HL-60 (cell line): ENCODE measurements around the gene PLA2G4D.

Source experiments
- DNase-seq, 2 experiments: peaks; one replicate each; pipeline ENCODE4 v3.0.0-alpha.2; 2010 to 2020; ENCODE audit warnings: low read depth in 1 of 2, low spot score in 1 of 2
- H3K27ac ChIP-seq: fragments of 250-450 bp; sonication (Bioruptor Pico); replicated peaks from 2 replicates; pipeline ENCODE4 v1.5.1; 2020; ENCODE audit warnings: mild to moderate bottlenecking, moderate library complexity
- H3K27me3 ChIP-seq: fragments of 250-450 bp; sonication (Bioruptor Pico); 2 replicates; pipeline ENCODE4 v1.5.1; 2021; ENCODE audit warnings: mild to moderate bottlenecking, moderate library complexity; ENCODE audit not compliant: insufficient read depth, poor library complexity, severe bottlenecking
- H3K4me3 ChIP-seq: replicated peaks from 2 replicates; pipeline ENCODE4 v1.5.1; 2011; ENCODE audit warnings: mild to moderate bottlenecking, control low read depth, low read length; ENCODE audit not compliant: insufficient read depth
- CTCF ChIP-seq: IDR thresholded peaks from one replicate; pipeline ENCODE4 v1.5.1; 2011; ENCODE audit warnings: low read length, control low read depth, inconsistent platforms; ENCODE audit not compliant: insufficient read depth
- GABPA ChIP-seq: IDR thresholded peaks from 2 replicates; pipeline ENCODE4 v1.6.1; 2012; ENCODE audit warnings: low read depth
- POLR2AphosphoS5 ChIP-seq: IDR thresholded peaks from 2 replicates; pipeline ENCODE4 v1.6.1; 2012; ENCODE audit warnings: low read depth
- SPI1 ChIP-seq: IDR thresholded peaks from 2 replicates; pipeline ENCODE4 v1.6.1; 2012; ENCODE audit warnings: low read depth, mild to moderate bottlenecking, borderline replicate concordance
- TF ChIP-seq, protein P1 (sequence below): IDR thresholded peaks from 2 replicates; pipeline ENCODE4 v1.6.1; 2012; ENCODE audit warnings: low read depth; ENCODE audit not compliant: insufficient replicate concordance

The PLA2G4D gene

GRCh38 chr15:42133356-42133755 is 39.0 kb upstream of the PLA2G4D start:
- no peak for TF ChIP-seq CTCF
- no peaks in the 10 kb centered on the region for H3K27me3 ChIP-seq
- DNase-seq: no peak
- no peak overlapping the region for H3K4me3 ChIP-seq
- no peak overlapping the region for H3K27ac ChIP-seq

- no peak overlapping the region for H3K27ac ChIP-seq
- no peak for TF ChIP-seq POLR2AphosphoS5
- no peak for TF ChIP-seq SPI1
- TF ChIP-seq GABPA: no peak
- TF ChIP-seq, protein P1, sequence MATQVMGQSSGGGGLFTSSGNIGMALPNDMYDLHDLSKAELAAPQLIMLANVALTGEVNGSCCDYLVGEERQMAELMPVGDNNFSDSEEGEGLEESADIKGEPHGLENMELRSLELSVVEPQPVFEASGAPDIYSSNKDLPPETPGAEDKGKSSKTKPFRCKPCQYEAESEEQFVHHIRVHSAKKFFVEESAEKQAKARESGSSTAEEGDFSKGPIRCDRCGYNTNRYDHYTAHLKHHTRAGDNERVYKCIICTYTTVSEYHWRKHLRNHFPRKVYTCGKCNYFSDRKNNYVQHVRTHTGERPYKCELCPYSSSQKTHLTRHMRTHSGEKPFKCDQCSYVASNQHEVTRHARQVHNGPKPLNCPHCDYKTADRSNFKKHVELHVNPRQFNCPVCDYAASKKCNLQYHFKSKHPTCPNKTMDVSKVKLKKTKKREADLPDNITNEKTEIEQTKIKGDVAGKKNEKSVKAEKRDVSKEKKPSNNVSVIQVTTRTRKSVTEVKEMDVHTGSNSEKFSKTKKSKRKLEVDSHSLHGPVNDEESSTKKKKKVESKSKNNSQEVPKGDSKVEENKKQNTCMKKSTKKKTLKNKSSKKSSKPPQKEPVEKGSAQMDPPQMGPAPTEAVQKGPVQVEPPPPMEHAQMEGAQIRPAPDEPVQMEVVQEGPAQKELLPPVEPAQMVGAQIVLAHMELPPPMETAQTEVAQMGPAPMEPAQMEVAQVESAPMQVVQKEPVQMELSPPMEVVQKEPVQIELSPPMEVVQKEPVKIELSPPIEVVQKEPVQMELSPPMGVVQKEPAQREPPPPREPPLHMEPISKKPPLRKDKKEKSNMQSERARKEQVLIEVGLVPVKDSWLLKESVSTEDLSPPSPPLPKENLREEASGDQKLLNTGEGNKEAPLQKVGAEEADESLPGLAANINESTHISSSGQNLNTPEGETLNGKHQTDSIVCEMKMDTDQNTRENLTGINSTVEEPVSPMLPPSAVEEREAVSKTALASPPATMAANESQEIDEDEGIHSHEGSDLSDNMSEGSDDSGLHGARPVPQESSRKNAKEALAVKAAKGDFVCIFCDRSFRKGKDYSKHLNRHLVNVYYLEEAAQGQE: no peak
- no peak for TF ChIP-seq CTCF
- H3K27me3 ChIP-seq: no peaks in the 10 kb centered on the region
- no peak for DNase-seq
- no peak overlapping the region for H3K4me3 ChIP-seq
Observed at GRCh38 chr15:42131826-42132806, 37.8 kb upstream of the PLA2G4D start.

DNA sequence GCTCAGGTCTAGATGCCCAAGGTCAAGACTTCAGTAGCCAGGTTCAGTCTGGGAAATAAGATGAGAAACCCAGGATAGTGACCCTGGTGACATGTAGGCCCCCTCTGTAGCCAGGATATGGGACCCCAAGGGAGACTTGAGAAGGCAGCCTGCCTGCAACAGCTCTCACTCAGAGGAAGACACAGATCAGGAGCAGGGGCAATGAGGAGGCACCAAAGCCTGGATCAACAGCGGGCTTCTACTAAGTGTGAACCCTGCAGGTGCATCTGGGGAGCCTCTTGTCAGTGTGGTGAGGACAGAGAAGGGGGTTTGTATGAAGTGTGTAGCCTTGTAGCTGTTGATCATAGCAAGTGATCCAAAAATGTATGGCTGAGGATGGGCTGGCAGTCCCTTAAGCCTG is 36.6 kb upstream of the PLA2G4D start:
- no peaks in the 10 kb centered on the region for H3K27me3 ChIP-seq
- DNase-seq: no peak
- H3K27ac ChIP-seq: no peak overlapping the region
- no peak overlapping the region for H3K4me3 ChIP-seq
- TF ChIP-seq, protein P1: no peak
- TF ChIP-seq GABPA (no peak), CTCF (no peak), SPI1 (no peak), POLR2AphosphoS5 (no peak)
